Amygdala (tissue), 56 donors: ENCODE measurements around the gene SLC27A5.
A peak's percentile ranks its signal among the peaks of the same experiment; 100 is the strongest.
"Not testable (repeated sequence)": the region's sequence is repeated elsewhere in the genome, so short reads cannot be mapped to it uniquely, and the experiment has no call there.

Experiments
- DNase-seq, 56 donors: peaks; one replicate each; lab custom pipeline; 2025; lab: John Stamatoyannopoulos, UW

Gene SLC27A5

DNA sequence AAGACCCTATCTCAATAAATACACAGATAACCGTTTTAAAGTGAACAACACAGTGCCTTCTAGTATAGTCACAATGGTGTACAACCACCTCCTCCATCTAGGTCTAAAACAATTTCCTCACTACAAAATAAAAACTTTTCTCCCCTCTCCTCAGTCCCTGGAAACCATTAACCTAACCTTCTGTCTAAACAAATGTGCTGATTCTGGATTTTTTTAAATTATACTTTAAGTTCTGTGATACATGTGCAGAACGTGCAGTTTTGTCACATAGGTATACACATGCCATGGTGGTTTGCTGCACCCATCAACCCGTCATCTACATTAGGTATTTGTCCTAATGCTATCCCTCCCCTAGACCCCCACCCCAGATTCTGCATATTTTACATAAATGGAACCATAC lies 17.6 kb upstream of the SLC27A5 start:
- DNase-seq = no peak

GRCh38 chr19:58522709-58523108 lies 10.9 kb upstream of the SLC27A5 start:
- no peak for DNase-seq

DNA sequence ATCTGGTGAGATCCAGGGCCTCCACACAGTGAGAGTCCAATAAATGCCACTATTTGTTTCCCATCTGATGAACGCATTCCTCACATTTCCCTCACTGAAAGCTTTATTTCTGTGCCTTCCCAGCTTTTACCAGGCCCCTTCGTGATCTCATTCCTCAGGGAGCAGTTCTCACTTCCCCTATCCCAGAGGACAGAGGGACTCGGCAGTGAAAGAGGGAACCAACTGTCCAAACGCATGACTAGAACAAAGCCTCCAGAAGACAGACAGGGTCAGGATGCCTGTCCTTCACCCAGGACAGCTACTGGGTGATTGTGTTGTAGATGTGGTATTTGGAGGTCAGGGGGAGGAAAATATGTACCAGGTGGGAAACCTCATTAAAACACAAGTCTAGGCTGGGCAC lies 9.9 kb upstream of the SLC27A5 start:
- DNase-seq = no peak

DNA sequence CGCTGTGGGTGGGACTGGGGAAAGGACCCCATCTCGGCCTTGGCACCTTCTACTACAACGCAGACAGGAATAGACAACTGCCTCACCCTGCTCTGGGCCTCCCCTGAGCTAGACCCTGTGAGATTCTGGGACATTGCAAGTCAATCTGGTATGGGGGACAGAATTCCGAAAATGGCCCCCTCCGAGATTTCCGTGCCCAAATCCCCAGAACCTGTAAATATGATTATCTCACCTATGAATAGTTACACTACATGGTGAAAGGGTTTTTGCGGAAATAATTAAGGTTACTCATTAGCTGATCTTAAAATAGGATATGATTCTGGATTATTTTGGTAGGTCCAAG lies 8.4 kb upstream of the SLC27A5 start:
- no peak for DNase-seq

DNA sequence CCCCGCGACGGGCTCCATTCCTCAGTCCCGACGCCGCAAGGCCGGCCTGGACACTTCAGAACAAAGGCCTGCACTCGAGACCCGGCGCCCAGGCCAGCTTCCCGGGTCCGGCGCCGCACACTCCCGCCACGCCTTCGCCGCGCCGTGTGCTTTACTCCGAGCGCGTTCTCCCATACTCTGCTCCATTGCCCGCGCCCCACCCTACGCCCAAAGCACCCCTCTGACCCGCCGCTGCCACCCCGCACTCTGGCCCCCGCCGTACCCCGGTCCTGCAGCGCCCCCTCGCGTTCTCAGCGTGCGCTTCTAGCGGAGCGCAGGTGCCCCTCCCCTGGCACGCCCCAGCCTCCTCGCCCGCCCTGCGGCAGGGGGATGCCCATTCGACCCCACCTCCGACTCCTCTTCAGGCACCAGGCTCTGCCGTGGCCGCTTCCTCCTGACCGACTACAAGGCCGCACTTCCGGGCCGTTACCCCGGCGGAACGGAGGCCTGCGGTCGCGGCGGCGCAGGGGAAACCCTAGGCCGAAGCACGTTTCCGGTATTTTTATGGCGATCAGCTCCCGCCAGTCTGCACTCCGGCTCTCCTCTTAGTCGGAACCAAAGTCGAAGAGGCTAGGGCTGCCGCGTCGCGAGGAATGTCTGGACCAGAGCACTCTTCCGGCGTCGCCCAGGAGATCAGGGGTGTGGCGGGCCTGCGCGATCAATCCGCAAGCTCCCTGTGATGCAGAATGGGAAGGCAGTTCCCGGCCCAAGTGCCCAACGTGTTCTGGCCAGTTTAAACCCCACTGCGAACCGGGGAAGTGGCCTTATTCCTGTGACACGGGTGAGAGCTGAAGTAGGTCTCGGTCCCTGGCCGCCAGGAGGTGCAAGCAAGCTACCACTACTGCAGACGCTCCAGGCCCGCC lies 7.8 kb upstream of the SLC27A5 start, which contains the start of gene ZBTB45:
Gene ZBTB45 (minus strand): TSS at position 456 of the 902 bp plus-strand sequence. CDS start 2,137 bp downstream, outside the sequence.
- peak; percentile 58 to 96 (median 90) for DNase-seq

- DNase-seq = peak in 38 of 56 donors; percentile 11 to 69 (median 46)
Measured at GRCh38 chr19:58519087-58519354, 7.2 kb upstream of the SLC27A5 start.

GRCh38 chr19:58518256-58519086 lies 6.7 kb upstream of the SLC27A5 start:
- DNase-seq = no peak

DNA sequence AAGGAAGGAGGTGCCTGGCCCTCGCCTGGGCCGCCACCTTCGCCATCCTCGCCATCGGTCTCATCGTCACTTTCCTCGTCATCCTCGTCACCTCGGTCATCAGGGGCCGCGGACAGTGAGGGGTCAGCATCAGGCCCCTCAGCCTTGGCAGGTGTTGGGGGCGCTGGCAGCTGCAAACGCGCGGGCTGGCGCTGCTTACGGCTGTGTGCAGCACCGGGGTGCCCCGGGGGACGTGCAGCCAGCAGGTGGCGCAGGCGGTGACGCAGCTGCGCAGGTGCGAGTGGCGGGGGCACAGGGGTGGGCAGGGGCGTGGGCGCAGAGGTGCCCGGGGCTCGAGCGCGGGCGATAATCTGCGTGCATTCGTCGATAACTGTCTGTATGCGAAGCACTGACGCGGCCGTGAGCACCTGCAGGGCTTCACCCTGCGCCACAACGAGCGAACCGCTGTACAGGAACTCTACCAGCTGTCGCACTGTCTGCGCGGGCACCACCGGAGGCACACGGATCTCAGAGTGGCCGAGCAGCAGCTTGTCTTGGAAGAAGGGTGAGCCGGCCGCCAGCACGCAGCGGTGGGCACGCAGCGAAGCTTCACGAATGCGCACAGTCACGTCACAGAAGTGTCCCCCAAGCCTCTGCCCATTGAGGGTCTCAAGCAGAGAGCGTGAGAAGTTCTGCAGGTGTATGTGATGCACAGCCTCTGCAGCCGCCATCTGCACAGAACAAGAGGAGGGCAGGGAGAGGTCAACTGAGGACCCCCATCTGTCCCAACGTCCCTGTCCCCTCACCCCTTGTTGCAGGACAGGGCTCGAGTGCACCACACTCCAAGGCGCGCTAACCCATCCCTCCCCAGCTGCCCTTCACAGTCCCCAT lies 5.4 kb upstream of the SLC27A5 start:
- DNase-seq = no peak

GRCh38 chr19:58516246-58516836 lies 4.5 kb upstream of the SLC27A5 start:
- DNase-seq = peak in 1 of 56 donors; percentile 10

DNA sequence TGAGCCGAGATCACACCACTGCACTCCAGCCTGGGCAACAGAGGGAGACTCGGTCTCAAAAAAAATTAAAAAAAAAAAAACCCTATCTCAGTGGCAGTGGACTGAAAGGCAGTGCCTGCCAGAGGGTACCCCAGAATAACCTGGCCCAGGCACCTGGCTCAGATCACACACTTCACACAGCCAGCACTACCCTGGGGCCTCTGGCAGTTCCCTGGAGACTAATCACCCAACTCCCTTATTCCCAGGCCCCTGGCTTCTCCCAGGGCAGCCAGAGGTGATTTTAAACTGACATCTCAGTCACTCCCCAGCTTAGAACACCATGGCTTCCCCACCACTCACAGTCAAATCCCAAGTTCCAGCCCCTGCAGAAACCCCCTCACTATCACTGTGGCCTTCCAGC lies 3.5 kb upstream of the SLC27A5 start:
- no peak for DNase-seq

DNA sequence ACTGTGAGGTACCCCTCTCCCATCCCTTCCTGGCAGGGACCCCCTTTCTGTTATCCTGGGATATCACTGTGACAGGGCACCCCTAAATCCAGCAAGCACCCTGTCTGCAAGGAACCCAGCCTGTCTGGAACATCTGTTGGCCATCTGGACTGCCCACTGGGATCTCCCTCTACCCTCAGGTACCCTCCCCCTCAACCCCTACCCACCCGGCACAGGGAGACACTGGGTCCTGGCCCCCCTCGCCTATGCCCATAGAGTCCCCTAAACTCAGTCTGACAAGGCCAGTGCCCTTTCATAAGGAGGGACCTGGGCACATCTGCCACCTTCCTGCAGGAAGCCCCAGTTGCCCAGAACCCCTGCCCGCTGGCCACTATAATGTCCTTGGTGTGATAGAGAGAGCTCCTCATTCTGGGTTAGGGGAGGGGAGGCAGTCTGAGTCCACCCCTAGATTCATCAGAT lies 2.8 kb upstream of the SLC27A5 start:
- DNase-seq = no peak

DNA sequence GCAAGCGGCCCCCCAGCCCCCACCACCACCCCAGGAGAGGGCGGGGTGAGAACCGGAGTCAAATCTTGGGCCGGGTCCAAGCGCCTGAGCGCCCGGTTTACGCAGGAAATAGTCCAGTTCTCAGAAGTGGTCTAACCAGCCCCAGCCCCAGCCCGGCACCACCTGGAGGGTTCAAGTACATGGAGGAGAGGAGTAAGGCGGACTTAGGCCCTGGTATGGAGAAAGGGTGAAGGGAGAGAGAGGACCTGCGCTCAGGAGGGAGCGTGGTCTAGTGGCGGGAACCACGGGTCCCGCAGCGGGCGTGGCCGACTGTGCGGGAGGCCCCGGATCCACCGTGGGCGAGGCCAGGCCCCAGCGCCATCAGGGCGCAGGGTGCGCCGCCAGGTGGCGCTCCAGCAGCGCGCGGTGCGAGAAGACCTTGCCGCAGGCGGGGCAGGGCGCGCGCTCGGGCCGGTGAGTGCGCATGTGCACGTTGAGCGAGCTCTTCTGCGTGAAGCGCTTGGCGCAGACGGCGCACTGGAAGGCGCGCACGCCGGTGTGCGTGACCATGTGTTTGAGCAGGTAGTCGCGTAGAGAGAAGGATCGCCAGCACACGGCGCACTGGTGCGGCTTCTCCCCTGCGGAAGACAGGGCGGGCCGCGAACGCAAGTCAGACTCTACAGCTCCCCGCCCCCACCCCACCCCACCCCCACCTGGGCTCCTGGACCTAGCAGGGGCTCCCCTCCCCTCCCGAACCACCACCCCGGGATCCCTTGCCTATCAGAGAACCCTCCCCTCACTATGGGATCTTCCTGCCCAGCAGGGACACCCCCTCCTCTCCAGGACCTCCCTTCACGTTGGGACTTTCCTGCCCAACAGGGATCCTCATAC lies 2.1 kb upstream of the SLC27A5 start:
- DNase-seq = peak in 53 of 56 donors; percentile 10 to 89 (median 65)

- DNase-seq = no peak
Measured at GRCh38 chr19:58513213-58513693, 1.5 kb upstream of the SLC27A5 start.

- no peak for DNase-seq
Measured at GRCh38 chr19:58510084-58510862, 1.5 kb downstream of the SLC27A5 start.

- no peak for DNase-seq
Measured at GRCh38 chr19:58509731-58510083, 2.1 kb downstream of the SLC27A5 start.

DNA sequence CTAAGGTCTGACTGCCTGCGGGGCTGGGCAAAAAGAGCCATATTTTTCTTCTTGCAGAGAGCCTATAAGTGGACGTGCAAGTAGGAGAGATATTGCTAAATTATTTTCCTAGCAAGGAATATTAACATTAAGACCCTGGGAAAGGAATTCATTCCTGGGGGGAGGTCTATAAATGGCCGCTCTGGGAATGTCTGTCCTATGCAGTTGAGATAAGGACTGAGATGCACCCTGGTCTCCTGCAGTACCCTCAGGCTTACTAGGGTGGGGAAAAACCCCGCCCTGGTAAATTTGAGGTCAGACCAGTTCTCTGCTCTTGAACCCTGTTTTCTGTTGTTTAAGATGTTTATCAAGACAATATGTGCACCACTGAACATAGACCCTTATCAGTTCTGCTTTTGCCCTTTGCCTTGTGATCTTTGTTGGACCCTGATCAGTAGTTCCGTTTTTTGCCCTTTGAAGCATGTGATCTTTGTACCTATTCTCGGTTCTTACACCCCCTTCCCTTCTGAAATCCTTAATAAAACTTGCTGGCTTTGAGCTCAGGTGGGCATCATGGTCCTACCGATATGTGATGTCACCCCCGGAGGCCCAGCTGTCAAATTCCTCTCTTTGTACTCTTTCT lies 4.1 kb downstream of the SLC27A5 start:
- DNase-seq = not testable (repeated sequence)

GRCh38 chr19:58500242-58500641 lies 11.6 kb downstream of the SLC27A5 start:
- no peak for DNase-seq
